Immature natural killer cell (primary cell): ENCODE data around the gene DUOX2. TPM values are rescaled to one million over a fixed set of nuclear protein-coding genes. Genes with fewer than 3 reads are reported as not detected.
A peak's percentile ranks its signal among the peaks of the same experiment; 100 is the strongest.
"Not testable (repeated sequence)": the region's sequence is repeated elsewhere in the genome, so short reads cannot be mapped to it uniquely, and the experiment has no call there.

Experiments
- DNase-seq, 3 donors: peaks; one replicate each; pipeline ENCODE4 v3.0.0; 2022; ENCODE audit warnings: mixed read lengths in 1 of 3
- H3K27ac Mint-ChIP-seq, 6 donors: one replicate each; pipeline ENCODE4 v1.8.0; 2020; ENCODE audit warnings: mixed read lengths in 6 of 6, mild to moderate bottlenecking in 5 of 6, inconsistent platforms in 4 of 6, moderate library complexity in 3 of 6
- H3K27me3 Mint-ChIP-seq, 3 donors: one replicate each; pipeline ENCODE4 v1.8.0; 2020 to 2021; ENCODE audit warnings: low read depth in 3 of 3, mild to moderate bottlenecking in 3 of 3, mixed read lengths in 3 of 3, moderate library complexity in 3 of 3, inconsistent platforms in 1 of 3
- H3K36me3 Mint-ChIP-seq, 3 donors: one replicate each; pipeline ENCODE4 v1.8.0; 2020; ENCODE audit warnings: mixed read lengths in 3 of 3, inconsistent platforms in 2 of 3, mild to moderate bottlenecking in 2 of 3
- H3K4me1 Mint-ChIP-seq, 2 donors: one replicate each; pipeline ENCODE4 v1.8.0; 2020; ENCODE audit warnings: inconsistent platforms in 2 of 2, mild to moderate bottlenecking in 2 of 2, mixed read lengths in 2 of 2, moderate library complexity in 1 of 2
- H3K4me3 Mint-ChIP-seq, 5 donors: one replicate each; pipeline ENCODE4 v1.8.0; 2020; ENCODE audit warnings: mild to moderate bottlenecking in 5 of 5, mixed read lengths in 5 of 5, inconsistent platforms in 3 of 5, moderate library complexity in 3 of 5
- H3K9me3 Mint-ChIP-seq, 6 donors: one replicate each; pipeline ENCODE4 v1.8.0; 2020; ENCODE audit warnings: mild to moderate bottlenecking in 6 of 6, mixed read lengths in 6 of 6, inconsistent platforms in 4 of 6, moderate library complexity in 3 of 6
- polyA plus RNA-seq, 3 donors: library from polyadenylated mRNA; unstranded; fragments of 300-500 nt; fragmentation: Illumina TruSeq; gene quantifications; one replicate each; pipeline ENCODE4 v1.2.3, GENCODE V29; 2021

DUOX2 gene
- polyA plus RNA-seq, 3 donors from 2014 or later = not detected

DNA sequence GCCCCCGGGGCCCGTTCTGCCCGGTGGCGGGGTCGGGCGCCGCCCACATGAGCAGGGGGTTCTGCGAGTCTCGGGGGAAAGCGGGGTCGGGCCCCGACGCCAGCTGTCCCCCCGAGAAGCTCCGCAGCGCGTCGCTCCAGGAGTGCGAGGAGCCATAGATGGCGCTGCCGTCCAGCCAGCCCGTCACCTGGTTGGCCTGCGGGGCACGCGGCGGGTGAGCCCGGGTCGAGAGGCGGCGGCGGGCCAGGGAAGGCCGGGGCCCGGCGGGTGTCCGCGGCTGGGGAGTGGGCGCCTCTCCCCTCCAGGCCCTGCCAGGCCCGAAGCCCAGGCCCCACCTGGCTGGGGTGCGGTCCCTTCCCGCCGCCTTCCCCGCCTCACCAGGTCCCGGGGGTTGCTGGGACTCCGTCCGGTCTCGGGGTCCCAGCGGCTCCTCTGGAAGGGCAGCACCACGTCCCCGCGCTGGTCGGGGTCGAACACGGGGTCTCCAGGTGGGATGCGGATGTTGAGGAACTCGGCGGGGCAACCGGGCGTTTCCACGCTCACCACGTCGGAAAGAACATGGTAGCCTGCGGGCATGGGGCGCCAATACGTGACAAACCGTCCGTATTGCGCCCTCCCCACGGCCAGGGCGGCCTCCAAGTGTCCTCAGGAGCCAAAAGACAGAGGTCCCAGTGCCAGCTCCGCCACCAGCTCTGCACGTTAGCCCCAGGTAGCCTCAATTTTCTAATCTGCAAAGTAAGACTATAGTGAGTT lies 2.4 kb downstream of the DUOX2 start:
- H3K4me1 Mint-ChIP-seq = peaks cover 0 to 3% of the 10 kb centered on the region in 2 donors
- H3K27ac Mint-ChIP-seq = no peak overlapping the region
- H3K36me3 Mint-ChIP-seq = no peaks in the 10 kb centered on the region
- H3K4me3 Mint-ChIP-seq = peak overlapping the region in 1 of 5 donors; percentile 33
- H3K27me3 Mint-ChIP-seq = peaks cover 19 to 32% (median 29%) of the 10 kb centered on the region in 3 donors
- H3K9me3 Mint-ChIP-seq = peaks cover 0 to 1% (median 0%) of the 10 kb centered on the region in 6 donors
- DNase-seq = no peak

- Mint-ChIP-seq H3K4me1 (no peaks in the 10 kb centered on the region), H3K27ac (no peak overlapping the region), H3K4me3 (no peak overlapping the region), H3K36me3 (no peaks in the 10 kb centered on the region), H3K9me3 (peaks cover 0 to 1% (median 0%) of the 10 kb centered on the region in 6 donors), H3K27me3 (peaks cover 20 to 33% (median 24%) of the 10 kb centered on the region in 3 donors)
- DNase-seq = no peak
These were observed 3.6 kb downstream of the DUOX2 start for GRCh38 chr15:45110256-45110820.

DNA sequence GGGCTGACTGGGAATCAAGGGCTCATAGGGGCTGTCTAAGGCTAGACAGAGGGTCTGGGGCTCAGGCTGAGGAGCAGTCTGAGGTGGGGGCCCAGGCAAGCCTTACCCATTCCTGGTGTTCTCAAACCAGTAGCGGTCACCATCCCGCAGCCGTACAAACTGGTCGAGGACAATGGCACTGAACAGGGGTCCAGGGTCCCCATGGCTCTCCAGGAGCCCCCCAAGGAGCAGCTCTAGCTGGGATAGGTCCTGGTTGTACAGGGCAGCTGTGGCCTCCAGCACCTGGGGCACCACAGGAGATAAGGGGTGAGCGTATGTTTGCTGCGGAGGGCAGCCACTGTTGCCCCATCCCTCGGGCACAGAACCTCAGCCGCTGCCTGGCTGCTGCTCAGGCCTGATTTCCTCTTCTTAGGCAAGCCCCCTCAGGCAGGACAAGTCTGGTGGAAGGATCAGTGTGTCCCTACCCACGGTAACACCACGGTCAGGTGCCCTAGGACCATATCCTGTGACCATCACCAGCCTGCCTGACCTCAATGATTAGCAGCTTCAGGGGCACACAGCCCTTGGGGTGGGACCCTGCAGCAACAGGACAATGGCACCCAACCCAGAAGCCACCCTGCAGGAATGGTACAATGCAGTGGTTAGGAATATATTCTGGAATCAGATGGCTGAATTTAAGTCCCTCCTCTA lies 5.9 kb downstream of the DUOX2 start:
- peaks cover 15 to 32% (median 18%) of the 10 kb centered on the region in 3 donors for H3K27me3 Mint-ChIP-seq
- peaks cover 0 to 2% (median 0%) of the 10 kb centered on the region in 6 donors for H3K9me3 Mint-ChIP-seq
- no peaks in the 10 kb centered on the region for H3K4me1 Mint-ChIP-seq
- no peak overlapping the region for H3K4me3 Mint-ChIP-seq
- no peak overlapping the region for H3K27ac Mint-ChIP-seq
- no peaks in the 10 kb centered on the region for H3K36me3 Mint-ChIP-seq
- no peak for DNase-seq

GRCh38 chr15:45106002-45106790 lies 7.8 kb downstream of the DUOX2 start:
- no peaks in the 10 kb centered on the region for H3K36me3 Mint-ChIP-seq
- H3K4me1 Mint-ChIP-seq = no peaks in the 10 kb centered on the region

GRCh38 chr15:45105586-45105985 lies 8.4 kb downstream of the DUOX2 start:
- H3K36me3 Mint-ChIP-seq = no peaks in the 10 kb centered on the region
- DNase-seq = no peak
- H3K9me3 Mint-ChIP-seq = peaks cover 0 to 2% (median 0%) of the 10 kb centered on the region in 6 donors
- H3K27me3 Mint-ChIP-seq = peaks cover 7 to 24% (median 10%) of the 10 kb centered on the region in 3 donors
- no peaks in the 10 kb centered on the region for H3K4me1 Mint-ChIP-seq
- H3K27ac Mint-ChIP-seq = no peak overlapping the region
- no peak overlapping the region for H3K4me3 Mint-ChIP-seq

More at GRCh38 chr15:45106002-45106790, 7.8 kb downstream of the DUOX2 start:
- H3K27me3 Mint-ChIP-seq = peaks cover 7 to 24% (median 10%) of the 10 kb centered on the region in 3 donors
- peaks cover 0 to 2% (median 0%) of the 10 kb centered on the region in 6 donors for H3K9me3 Mint-ChIP-seq
- H3K27ac Mint-ChIP-seq = no peak overlapping the region
- DNase-seq = no peak
- no peak overlapping the region for H3K4me3 Mint-ChIP-seq

- not testable (repeated sequence) for H3K4me1 Mint-ChIP-seq, DNase-seq, H3K9me3 Mint-ChIP-seq, H3K36me3 Mint-ChIP-seq, H3K27ac Mint-ChIP-seq, H3K4me3 Mint-ChIP-seq
- peaks cover 3 to 18% (median 10%) of the 10 kb centered on the region in 3 donors for H3K27me3 Mint-ChIP-seq
These were observed 9.8 kb downstream of the DUOX2 start for GRCh38 chr15:45104170-45104569.

GRCh38 chr15:45102226-45102625 lies 11.7 kb downstream of the DUOX2 start:
- Mint-ChIP-seq H3K36me3 (no peaks in the 10 kb centered on the region), H3K4me1 (no peaks in the 10 kb centered on the region), H3K27ac (no peak overlapping the region), H3K9me3 (peaks cover 0 to 2% (median 0%) of the 10 kb centered on the region in 6 donors), H3K27me3 (peaks cover 1 to 19% (median 5%) of the 10 kb centered on the region in 3 donors), H3K4me3 (no peak overlapping the region)
- no peak for DNase-seq

DNA sequence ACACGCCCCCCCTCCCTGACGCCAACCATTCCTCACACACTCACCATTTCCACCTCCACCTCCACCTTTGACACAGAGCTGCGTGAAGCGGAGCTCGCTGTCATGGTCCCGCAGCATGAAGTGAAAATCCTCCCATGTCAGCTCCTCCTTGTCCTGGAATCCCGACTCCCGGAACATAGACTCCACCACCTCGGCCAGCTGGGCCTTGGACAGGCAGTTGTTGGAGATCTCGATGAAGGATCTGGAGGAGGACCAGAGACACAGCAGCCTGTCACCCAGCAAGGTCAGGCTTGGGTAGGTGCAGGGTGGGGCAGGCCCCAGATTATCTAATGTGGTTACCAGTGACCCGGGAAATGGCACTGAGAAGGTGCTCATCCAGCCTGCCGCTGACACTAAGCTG lies 12.2 kb downstream of the DUOX2 start:
- H3K9me3 Mint-ChIP-seq = peaks cover 0 to 2% (median 0%) of the 10 kb centered on the region in 6 donors
- no peak for DNase-seq
- H3K4me1 Mint-ChIP-seq = no peaks in the 10 kb centered on the region
- peaks cover 3 to 19% (median 5%) of the 10 kb centered on the region in 3 donors for H3K27me3 Mint-ChIP-seq
- H3K27ac Mint-ChIP-seq = no peak overlapping the region
- no peak overlapping the region for H3K4me3 Mint-ChIP-seq
- no peaks in the 10 kb centered on the region for H3K36me3 Mint-ChIP-seq

DNA sequence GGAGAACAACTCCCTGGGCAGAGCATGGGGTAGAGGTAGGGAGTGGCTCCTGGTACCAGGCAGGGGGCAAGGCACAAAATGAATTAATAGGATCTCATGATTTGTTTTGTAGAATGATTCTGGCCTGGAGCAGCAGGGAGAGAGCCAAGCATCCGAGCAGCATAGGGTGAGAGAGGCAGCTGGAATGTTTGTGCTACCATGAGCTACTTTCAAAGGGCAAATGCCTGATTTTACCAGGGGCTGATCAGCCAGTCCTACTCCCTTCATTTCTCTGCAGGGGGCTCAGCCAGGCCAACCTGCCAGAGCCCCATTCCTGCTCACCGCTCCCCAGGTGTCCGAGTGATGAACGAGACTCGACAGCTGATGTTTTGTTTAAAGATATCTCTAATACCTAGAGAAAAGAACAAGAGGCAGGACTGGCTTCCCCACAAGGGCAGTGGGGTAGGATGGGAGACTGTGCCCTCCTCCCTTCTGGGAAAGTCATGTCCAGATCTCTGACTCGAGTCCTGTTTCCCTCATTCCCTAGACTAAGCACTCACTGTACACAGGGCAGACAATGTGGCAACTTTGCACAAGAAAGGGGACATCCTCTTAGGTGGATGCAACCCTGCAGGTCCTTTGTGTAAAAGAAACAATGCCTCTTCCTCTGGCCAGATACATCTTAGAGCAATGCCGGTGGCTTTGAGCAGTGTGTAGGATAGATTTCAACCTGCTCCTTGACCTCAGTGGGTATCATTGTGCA lies 12.9 kb downstream of the DUOX2 start:
- Mint-ChIP-seq H3K36me3 (no peaks in the 10 kb centered on the region), H3K4me1 (no peaks in the 10 kb centered on the region), H3K27ac (no peak overlapping the region), H3K27me3 (peaks cover 3 to 14% (median 3%) of the 10 kb centered on the region in 3 donors), H3K4me3 (no peak overlapping the region), H3K9me3 (peaks cover 0 to 2% (median 0%) of the 10 kb centered on the region in 6 donors)
- DNase-seq = no peak

DNA sequence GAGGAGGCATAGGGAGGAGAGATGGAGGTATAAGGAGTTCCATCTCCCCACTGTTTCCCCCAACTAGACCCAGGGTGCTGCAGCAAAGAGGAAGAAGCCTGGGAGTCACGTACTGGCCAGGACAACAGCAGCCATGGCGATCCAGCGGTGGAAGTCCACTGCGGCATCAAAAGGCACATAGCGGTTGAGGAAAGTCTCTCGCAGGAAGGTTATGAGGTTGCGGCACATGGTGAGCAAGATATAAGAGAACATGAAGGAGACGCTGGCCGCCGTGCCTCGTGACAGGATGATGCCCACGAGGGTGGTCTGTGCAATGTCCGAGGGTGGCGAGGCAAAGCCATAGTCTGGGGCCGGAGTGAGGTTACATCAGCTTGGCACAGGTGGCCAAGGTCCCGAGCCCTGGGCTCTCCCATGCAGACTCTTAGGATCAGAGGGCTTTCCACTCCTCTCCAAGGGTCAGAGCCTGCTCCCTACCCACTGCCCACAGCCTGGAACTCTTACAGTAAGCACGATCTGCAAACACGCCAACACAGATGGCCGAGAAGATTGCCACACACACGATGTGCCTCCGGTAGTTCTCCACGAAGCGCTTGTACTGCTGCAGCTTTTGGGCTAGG lies 14.3 kb downstream of the DUOX2 start:
- Mint-ChIP-seq H3K9me3 (peaks cover 0 to 2% (median 0%) of the 10 kb centered on the region in 6 donors), H3K27ac (no peak overlapping the region), H3K4me1 (no peaks in the 10 kb centered on the region), H3K36me3 (no peaks in the 10 kb centered on the region), H3K27me3 (peaks cover 1 to 7% (median 3%) of the 10 kb centered on the region in 3 donors), H3K4me3 (no peak overlapping the region)
- no peak for DNase-seq

- H3K36me3 Mint-ChIP-seq = no peaks in the 10 kb centered on the region
- H3K9me3 Mint-ChIP-seq = no peaks in the 10 kb centered on the region
- DNase-seq = no peak
- peaks cover 1 to 5% (median 2%) of the 10 kb centered on the region in 3 donors for H3K27me3 Mint-ChIP-seq
- H3K27ac Mint-ChIP-seq = no peak overlapping the region
- no peak overlapping the region for H3K4me3 Mint-ChIP-seq
- no peaks in the 10 kb centered on the region for H3K4me1 Mint-ChIP-seq
These were observed 16.5 kb downstream of the DUOX2 start for GRCh38 chr15:45097466-45097865.

DNA sequence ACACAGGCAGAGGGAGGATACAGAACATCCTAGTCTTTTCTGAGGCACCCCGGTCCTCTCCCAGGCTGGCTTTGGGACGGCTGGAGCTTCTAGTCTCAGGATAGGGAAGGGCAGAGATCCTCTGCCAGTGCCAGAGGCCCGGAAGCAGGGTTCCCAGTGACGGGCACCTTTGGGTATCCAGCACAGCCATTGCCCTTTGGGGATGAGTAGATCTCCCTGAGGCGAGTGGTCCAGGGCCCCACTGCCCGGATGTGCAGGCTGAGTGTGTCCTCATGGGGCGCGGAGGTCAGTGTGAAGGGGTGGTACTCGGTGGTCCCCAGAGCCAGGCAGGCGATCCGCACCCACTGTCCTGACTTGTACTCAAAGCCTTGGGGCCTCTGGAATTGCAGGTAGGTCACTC lies 18.3 kb downstream of the DUOX2 start:
- Mint-ChIP-seq H3K4me3 (no peak overlapping the region), H3K36me3 (no peaks in the 10 kb centered on the region), H3K27ac (no peak overlapping the region), H3K9me3 (no peaks in the 10 kb centered on the region), H3K4me1 (no peaks in the 10 kb centered on the region), H3K27me3 (peaks cover 1 to 13% (median 5%) of the 10 kb centered on the region in 3 donors)
- DNase-seq = no peak

DNA sequence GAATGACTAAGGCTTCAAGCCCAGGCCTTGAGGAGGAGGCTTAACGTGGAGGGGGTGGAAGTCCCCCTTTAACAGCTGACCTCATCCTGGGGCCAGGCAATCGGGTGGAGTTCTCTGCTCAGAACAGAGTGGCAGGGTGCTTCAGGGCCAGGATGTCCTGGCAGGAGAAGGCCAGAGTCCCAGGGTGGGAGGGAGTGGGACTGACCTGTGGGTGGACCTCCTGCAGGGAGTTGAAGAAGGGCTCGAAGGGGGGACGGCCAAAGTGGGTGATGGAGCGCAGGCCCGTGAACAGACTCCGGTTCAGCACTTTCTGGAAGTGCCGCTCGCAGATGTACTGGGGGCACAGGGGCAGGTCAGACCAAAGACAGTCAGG lies 19.6 kb downstream of the DUOX2 start:
- no peak overlapping the region for H3K27ac Mint-ChIP-seq

More for the DNA sequence above, 19.6 kb downstream of the DUOX2 start:
- H3K4me3 Mint-ChIP-seq = no peak overlapping the region
- peaks cover 1 to 18% (median 8%) of the 10 kb centered on the region in 3 donors for H3K27me3 Mint-ChIP-seq
- H3K36me3 Mint-ChIP-seq = no peaks in the 10 kb centered on the region
- no peaks in the 10 kb centered on the region for H3K9me3 Mint-ChIP-seq
- no peaks in the 10 kb centered on the region for H3K4me1 Mint-ChIP-seq
- no peak for DNase-seq
